DND-41 (cell line): ENCODE data around the gene SCNM1.

Source experiments
- EZH2 ChIP-seq: IDR thresholded peaks from 3 replicates; pipeline ENCODE4 v1.6.1; 2012; ENCODE audit warnings: borderline replicate concordance, low read depth, mild to moderate bottlenecking, moderate library complexity, low read length, inconsistent platforms; ENCODE audit not compliant: severe bottlenecking
- TF ChIP-seq, protein P1 (sequence below): IDR thresholded peaks from 2 replicates; pipeline ENCODE4 v1.5.1; 2012; ENCODE audit warnings: borderline replicate concordance, low read length, moderate library complexity, mild to moderate bottlenecking; ENCODE audit not compliant: poor library complexity, severe bottlenecking; ENCODE audit errors: extremely low read depth

DNA sequence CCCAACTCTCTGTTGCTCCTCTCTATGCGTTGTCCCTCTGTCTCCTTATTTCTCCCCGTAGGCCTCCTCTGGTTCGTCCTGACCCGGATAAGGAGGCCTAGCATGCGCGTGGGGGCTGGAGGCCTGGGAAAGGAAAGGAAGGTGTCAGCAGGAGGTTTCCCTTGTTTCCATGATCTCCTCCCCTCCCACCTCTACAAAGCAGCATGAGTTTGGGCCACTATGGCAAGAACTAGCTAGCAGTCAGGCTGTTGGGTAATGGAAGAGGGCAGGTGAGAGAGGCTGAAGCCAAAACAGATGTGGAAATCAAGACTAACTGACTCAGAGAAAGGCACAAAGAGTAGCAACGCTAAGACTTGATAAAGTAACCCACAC lies 18.8 kb upstream of the SCNM1 start:
- TF ChIP-seq, protein P1, sequence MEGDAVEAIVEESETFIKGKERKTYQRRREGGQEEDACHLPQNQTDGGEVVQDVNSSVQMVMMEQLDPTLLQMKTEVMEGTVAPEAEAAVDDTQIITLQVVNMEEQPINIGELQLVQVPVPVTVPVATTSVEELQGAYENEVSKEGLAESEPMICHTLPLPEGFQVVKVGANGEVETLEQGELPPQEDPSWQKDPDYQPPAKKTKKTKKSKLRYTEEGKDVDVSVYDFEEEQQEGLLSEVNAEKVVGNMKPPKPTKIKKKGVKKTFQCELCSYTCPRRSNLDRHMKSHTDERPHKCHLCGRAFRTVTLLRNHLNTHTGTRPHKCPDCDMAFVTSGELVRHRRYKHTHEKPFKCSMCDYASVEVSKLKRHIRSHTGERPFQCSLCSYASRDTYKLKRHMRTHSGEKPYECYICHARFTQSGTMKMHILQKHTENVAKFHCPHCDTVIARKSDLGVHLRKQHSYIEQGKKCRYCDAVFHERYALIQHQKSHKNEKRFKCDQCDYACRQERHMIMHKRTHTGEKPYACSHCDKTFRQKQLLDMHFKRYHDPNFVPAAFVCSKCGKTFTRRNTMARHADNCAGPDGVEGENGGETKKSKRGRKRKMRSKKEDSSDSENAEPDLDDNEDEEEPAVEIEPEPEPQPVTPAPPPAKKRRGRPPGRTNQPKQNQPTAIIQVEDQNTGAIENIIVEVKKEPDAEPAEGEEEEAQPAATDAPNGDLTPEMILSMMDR: no peak
- no peak for TF ChIP-seq EZH2
